ENCODE data around the gene AHCTF1. TPM values are rescaled to one million over a fixed set of nuclear protein-coding genes. Genes with fewer than 3 reads are reported as not detected.
"Not testable (repeated sequence)": the region's sequence is repeated elsewhere in the genome, so short reads cannot be mapped to it uniquely, and the experiment has no call there.

Gene AHCTF1
- total RNA-seq, 1 experiment from 2014 or later: 112 TPM

GRCh38 chr1:246878551-246878950, 53.2 kb downstream of the AHCTF1 start:
- DNase-seq (ENCODE audit: unreplicated experiment): no peak
- Mint-ChIP-seq H3K27me3 (ENCODE audit: insufficient read depth, unreplicated experiment) (no peaks in the 10 kb centered on the region), H3K27ac (ENCODE audit: low read depth, unreplicated experiment) (no peak overlapping the region), H3K9me3 (ENCODE audit: unreplicated experiment) (no peaks in the 10 kb centered on the region), H3K4me1 (ENCODE audit: insufficient read depth, unreplicated experiment) (peaks cover 20% of the 10 kb centered on the region), H3K36me3 (ENCODE audit: insufficient read depth, unreplicated experiment) (peaks cover 85% of the 10 kb centered on the region), H3K4me3 (ENCODE audit: unreplicated experiment) (no peak overlapping the region)
- CTCF ChIA-PET: interaction anchor here (0.6 to 1.6 kb wide), 3 partner anchors 16 to 182 kb away, joined by 3 to 5 read pairs (median 4); no protein-coding TSS in a partner anchor
- BruUV-seq (replicated peaks): no TSS peak
- intact Hi-C loops (cut with micrococcal nuclease): no loop called here
- POLR2A ChIA-PET: interaction anchor here (1.1 kb wide), 1 partner anchor 10 kb away, joined by 3 read pairs; no protein-coding TSS in a partner anchor
- no peak for TF ChIP-seq CTCF (IDR thresholded peaks at IDR 0.05; ENCODE audit: unreplicated experiment)

GRCh38 chr1:246876431-246876830, 55.3 kb downstream of the AHCTF1 start:
- H3K27ac Mint-ChIP-seq (ENCODE audit: low read depth, unreplicated experiment): no peak overlapping the region
- BruUV-seq (replicated peaks): no TSS peak
- no peak overlapping the region for H3K4me3 Mint-ChIP-seq (ENCODE audit: unreplicated experiment)
- H3K9me3 Mint-ChIP-seq (ENCODE audit: unreplicated experiment): no peaks in the 10 kb centered on the region
- peaks cover 86% of the 10 kb centered on the region for H3K36me3 Mint-ChIP-seq (ENCODE audit: insufficient read depth, unreplicated experiment)
- ChIA-PET POLR2A (interaction anchor here (0.6 to 1.8 kb wide), 5 partner anchors 8 to 1203 kb away, joined by 3 to 4 read pairs (median 3); no protein-coding TSS in a partner anchor), CTCF (interaction anchor here (0.5 to 1.1 kb wide), 3 partner anchors 17 to 513 kb away, joined by 3 to 6 read pairs (median 5); no protein-coding TSS in a partner anchor)
- TF ChIP-seq CTCF (IDR thresholded peaks at IDR 0.05; ENCODE audit: unreplicated experiment): no peak
- intact Hi-C loops (cut with micrococcal nuclease): no loop called here
- no peak for DNase-seq (ENCODE audit: unreplicated experiment)
- no peaks in the 10 kb centered on the region for H3K27me3 Mint-ChIP-seq (ENCODE audit: insufficient read depth, unreplicated experiment)
- H3K4me1 Mint-ChIP-seq (ENCODE audit: insufficient read depth, unreplicated experiment): peaks cover 20% of the 10 kb centered on the region

- Mint-ChIP-seq H3K4me3 (ENCODE audit: unreplicated experiment) (no peak overlapping the region), H3K9me3 (ENCODE audit: unreplicated experiment) (no peaks in the 10 kb centered on the region), H3K4me1 (ENCODE audit: insufficient read depth, unreplicated experiment) (peaks cover 20% of the 10 kb centered on the region), H3K27me3 (ENCODE audit: insufficient read depth, unreplicated experiment) (no peaks in the 10 kb centered on the region), H3K27ac (ENCODE audit: low read depth, unreplicated experiment) (peak overlapping the region; percentile 57), H3K36me3 (ENCODE audit: insufficient read depth, unreplicated experiment) (peaks cover 91% of the 10 kb centered on the region)
- ChIA-PET CTCF (interaction anchor here (0.5 to 0.9 kb wide), 4 partner anchors 16 to 347 kb away, joined by 3 to 5 read pairs (median 3); no protein-coding TSS in a partner anchor), POLR2A (interaction anchor here (0.6 to 1.4 kb wide), 4 partner anchors 8 to 1204 kb away, joined by 3 to 5 read pairs (median 4); no protein-coding TSS in a partner anchor)
- intact Hi-C loops (cut with micrococcal nuclease): no loop called here
- DNase-seq (ENCODE audit: unreplicated experiment): peak; percentile 57
- no peak for TF ChIP-seq CTCF (IDR thresholded peaks at IDR 0.05; ENCODE audit: unreplicated experiment)
- BruUV-seq (replicated peaks): no TSS peak
These were observed 56.4 kb downstream of the AHCTF1 start for GRCh38 chr1:246875041-246876026.

GRCh38 chr1:246865921-246866320, 65.8 kb downstream of the AHCTF1 start:
- Mint-ChIP-seq H3K36me3 (ENCODE audit: insufficient read depth, unreplicated experiment) (peaks cover 93% of the 10 kb centered on the region), H3K9me3 (ENCODE audit: unreplicated experiment) (no peaks in the 10 kb centered on the region), H3K4me1 (ENCODE audit: insufficient read depth, unreplicated experiment) (no peaks in the 10 kb centered on the region), H3K27me3 (ENCODE audit: insufficient read depth, unreplicated experiment) (no peaks in the 10 kb centered on the region), H3K4me3 (ENCODE audit: unreplicated experiment) (no peak overlapping the region), H3K27ac (ENCODE audit: low read depth, unreplicated experiment) (peak overlapping the region; percentile 13)
- no peak for DNase-seq (ENCODE audit: unreplicated experiment)
- BruUV-seq (replicated peaks): TSS peak; percentile 7
- ChIA-PET CTCF (no interaction called here), POLR2A (interaction anchor here (1.0 kb wide), 1 partner anchor 10 kb away, joined by 4 read pairs; no protein-coding TSS in a partner anchor)
- no peak for TF ChIP-seq CTCF (IDR thresholded peaks at IDR 0.05; ENCODE audit: unreplicated experiment)
- intact Hi-C loops (cut with micrococcal nuclease): no loop called here

- ChIA-PET POLR2A (interaction anchor here (0.9 to 2.3 kb wide), 2 partner anchors 8 to 19 kb away, joined by 3 to 7 read pairs; no protein-coding TSS in a partner anchor), CTCF (interaction anchor here (0.6 to 1.4 kb wide), 4 partner anchors 9 to 296 kb away, joined by 3 to 5 read pairs (median 4); no protein-coding TSS in a partner anchor)
- not testable (repeated sequence) for H3K27me3 Mint-ChIP-seq (ENCODE audit: insufficient read depth, unreplicated experiment)
These were observed 68.0 kb downstream of the AHCTF1 start for GRCh38 chr1:246863791-246864190.

More at GRCh38 chr1:246863791-246864190, 68.0 kb downstream of the AHCTF1 start:
- H3K4me1 Mint-ChIP-seq (ENCODE audit: insufficient read depth, unreplicated experiment); BruUV-seq (replicated peaks); H3K4me3 Mint-ChIP-seq (ENCODE audit: unreplicated experiment); H3K9me3 Mint-ChIP-seq (ENCODE audit: unreplicated experiment); DNase-seq (ENCODE audit: unreplicated experiment); intact Hi-C loops (cut with micrococcal nuclease): not testable (repeated sequence)
- Mint-ChIP-seq H3K36me3 (ENCODE audit: insufficient read depth, unreplicated experiment) (peaks cover 93% of the 10 kb centered on the region), H3K27ac (ENCODE audit: low read depth, unreplicated experiment) (peak overlapping the region; percentile 5)

All from MCF 10A (cell line).